Spleen (tissue), 11 donors: ENCODE data around the gene FGF21. TPM values are rescaled to one million over a fixed set of nuclear protein-coding genes. Genes with fewer than 3 reads are reported as not detected.

Experiments used
- DNase-seq: peaks from one replicate; pipeline ENCODE4 v3.0.0-alpha.2; 2020
- H3K27ac ChIP-seq, 8 donors: fragments of 200-600 bp; sonication (generic) in 7 of 8; 1 replicate in 4 of 8; 2 replicates in 4 of 8; pipeline versions ENCODE4 v1.5.0 to v1.8.0; 2016 to 2021; ENCODE audit warnings: inconsistent platforms in 4 of 8, mild to moderate bottlenecking in 4 of 8, moderate library complexity in 1 of 8
- H3K27me3 ChIP-seq, 7 donors: fragments of 200-600 bp; sonication (generic) in 6 of 7; replicated peaks in 1 of 7; 1 replicate in 4 of 7; 2 replicates in 3 of 7; pipeline versions ENCODE4 v1.5.0 to v1.8.0; 2016 to 2021; ENCODE audit warnings: inconsistent platforms in 3 of 7, mild to moderate bottlenecking in 1 of 7
- H3K36me3 ChIP-seq, 6 donors: fragments of 200-600 bp; sonication (generic) in 5 of 6; 1 replicate in 4 of 6; 2 replicates in 2 of 6; pipeline versions ENCODE4 v1.5.0 to v1.8.0; 2016 to 2021; ENCODE audit warnings: inconsistent platforms in 2 of 6
- H3K4me1 ChIP-seq, 6 donors: fragments of 200-600 bp; sonication (generic) in 5 of 6; 1 replicate in 3 of 6; 2 replicates in 3 of 6; pipeline versions ENCODE4 v1.5.0 to v1.8.0; 2016 to 2021; ENCODE audit warnings: inconsistent platforms in 3 of 6
- H3K4me3 ChIP-seq, 8 donors: fragments of 200-600 bp; sonication (generic) in 7 of 8; 1 replicate in 4 of 8; 2 replicates in 4 of 8; pipeline versions ENCODE4 v1.5.0 to v1.8.0; 2016 to 2021; ENCODE audit warnings: inconsistent platforms in 4 of 8, mild to moderate bottlenecking in 4 of 8, moderate library complexity in 2 of 8
- H3K9me3 ChIP-seq, 8 donors: fragments of 200-600 bp; sonication (generic) in 7 of 8; 1 replicate in 4 of 8; 2 replicates in 4 of 8; pipeline versions ENCODE4 v1.5.0 to v1.8.0; 2016 to 2021; ENCODE audit warnings: inconsistent platforms in 4 of 8
- CTCF ChIP-seq, 11 experiments: fragments of 200-600 bp in 7 of 11; fragments of 450-650 bp in 4 of 11; sonication (generic) in 4 of 11; IDR thresholded peaks in 8 of 11; conservative IDR thresholded peaks in 3 of 11; 1 replicate in 7 of 11; 2 replicates in 4 of 11; pipeline versions ENCODE4 v1.4.0 to v1.8.0; 2016 to 2021; ENCODE audit warnings: antibody characterized with exemption in 11 of 11, inconsistent platforms in 4 of 11, mild to moderate bottlenecking in 1 of 11
- POLR2A ChIP-seq, 3 donors: fragments of 450-650 bp; IDR thresholded peaks; one replicate each; pipeline ENCODE4 v1.5.1; 2017; ENCODE audit warnings: antibody characterized with exemption in 3 of 3, mild to moderate bottlenecking in 1 of 3
- POLR2AphosphoS5 ChIP-seq, 3 donors: sonication (generic); formaldehyde crosslinking; IDR thresholded peaks; one replicate each; pipeline ENCODE4 v1.5.1; 2017; ENCODE audit warnings: antibody characterized with exemption in 3 of 3
- WGBS, 5 donors: extraction: QIAGEN DNeasy Blood & Tissue Kit in 3 of 5; methylation state at CpG; one replicate each; pipeline versions ENCODE4 v1.1.5 to v1.1.7; 2013 to 2018; 5-methylcytosine and 5-hydroxymethylcytosine counted together
- intact Hi-C: fragments of 100-400 bp; cut with DNase I; formaldehyde crosslinking; loops from one replicate; pipeline ENCODE4 v1.15.0; 2023; ENCODE audit warnings: low total_unique reads
- polyA plus RNA-seq, 3 donors: library from polyadenylated mRNA; stranded (reverse); fragments of 200-250 nt; gene quantifications; one replicate each; pipeline ENCODE4 v1.2.1, GENCODE V29; 2013
- total RNA-seq, 7 donors: library from RNA; depleted of rRNA in 3 of 7; stranded (reverse); fragments of >200 nt in 3 of 7; fragmentation: NEBNext Ultra II Directional in 4 of 7; extraction: Animal tissue kit (Norgen Biotek cat#: 25700) in 4 of 7; gene quantifications; one replicate each; pipeline versions ENCODE4 v1.1.0 to v1.2.1, GENCODE V29; 2016 to 2021
- donor health status: healthy with polysubstance abuse.
- donor health status: DM: no; HTN: no; CAD: no; lungs with moderate emphysema.
- donor health status: DM: no; HTN: no; CAD: no.
- donor health status: Bipolar disorder and iron deficiency.
- donor health status: healthy.
- donor health status: DM: no; HTN: no; CAD: no.
- donor health status: DM: yes; HTN: yes; CAD: no.

The FGF21 gene
- total and polyA plus RNA-seq, 10 donors: not detected

- H3K9me3 ChIP-seq: no peaks in the 10 kb centered on the region
Observed at GRCh38 chr19:48752496-48753365, 2.6 kb upstream of the FGF21 start, which contains the start of gene FUT1. TSS of gene FUT1 (minus strand) at chr19:48752641. CDS start at chr19:48751281, 1,360 bp downstream.

GRCh38 chr19:48755787-48756186 is 463 bp downstream of the FGF21 start:
- Histone ChIP-seq H3K4me1 (peaks cover 10 to 44% (median 22%) of the 10 kb centered on the region in 6 donors), H3K27me3 (peaks cover 0 to 65% (median 21%) of the 10 kb centered on the region in 7 donors), H3K4me3 (no peak overlapping the region), H3K36me3 (no peaks in the 10 kb centered on the region), H3K9me3 (no peaks in the 10 kb centered on the region), H3K27ac (no peak overlapping the region)
- DNase-seq: no peak
- intact Hi-C loops: no loop called here
- no peak for TF ChIP-seq POLR2A (IDR thresholded peaks at IDR 0.05)
- no peak for TF ChIP-seq POLR2AphosphoS5 (IDR thresholded peaks at IDR 0.05)
- no peak for TF ChIP-seq CTCF (IDR thresholded peaks at IDR 0.05 in 8 of 11, conservative IDR thresholded peaks at IDR 0.05 in 3 of 11)
- 71 to 91% (median 83%) methylated on average over 5 of the region's 5 CpGs for WGBS, 5 donors

More at GRCh38 chr19:48752496-48753365, 2.6 kb upstream of the FGF21 start, which contains the start of gene FUT1:
- Histone ChIP-seq H3K4me1 (peaks cover 10 to 66% (median 34%) of the 10 kb centered on the region in 6 donors), H3K27me3 (peaks cover 0 to 58% (median 21%) of the 10 kb centered on the region in 7 donors), H3K27ac (peak within 1 kb of the TSS; percentile 55 to 81 (median 76)), H3K36me3 (peaks cover 0 to 18% (median 0%) of the 10 kb centered on the region in 6 donors), H3K4me3 (peak within 1 kb of the TSS; percentile 37 to 69 (median 40))
- 2 to 3% (median 2%) methylated on average over 35 to 73 of the region's 73 CpGs for WGBS, 5 donors
- intact Hi-C loops: no loop called here
- peak; percentile 89 for DNase-seq
- TF ChIP-seq POLR2A (IDR thresholded peaks at IDR 0.05): peak in 1 of 3 donors; percentile 8
- peak in 1 of 11 experiments; percentile 3 for TF ChIP-seq CTCF (IDR thresholded peaks at IDR 0.05 in 8 of 11, conservative IDR thresholded peaks at IDR 0.05 in 3 of 11)
- peak; percentile 77 to 90 (median 90) for TF ChIP-seq POLR2AphosphoS5 (IDR thresholded peaks at IDR 0.05)

- WGBS, 5 donors: 90 to 100% (median 93%) methylated on average over 7 to 11 of the region's 11 CpGs
- no peak overlapping the region for H3K27ac ChIP-seq
- intact Hi-C loops: no loop called here
Observed at GRCh38 chr19:48756212-48756611, 888 bp downstream of the FGF21 start.

More at GRCh38 chr19:48756212-48756611, 888 bp downstream of the FGF21 start:
- H3K9me3 ChIP-seq: no peaks in the 10 kb centered on the region
- no peak overlapping the region for H3K4me3 ChIP-seq
- TF ChIP-seq CTCF (IDR thresholded peaks at IDR 0.05 in 8 of 11, conservative IDR thresholded peaks at IDR 0.05 in 3 of 11): no peak
- TF ChIP-seq POLR2AphosphoS5 (IDR thresholded peaks at IDR 0.05): no peak
- no peak for TF ChIP-seq POLR2A (IDR thresholded peaks at IDR 0.05)
- no peaks in the 10 kb centered on the region for H3K36me3 ChIP-seq
- peaks cover 0 to 63% (median 21%) of the 10 kb centered on the region in 7 donors for H3K27me3 ChIP-seq
- no peak for DNase-seq
- H3K4me1 ChIP-seq: peaks cover 10 to 42% (median 21%) of the 10 kb centered on the region in 6 donors
